ENCODE data around the gene SETX.
A peak's percentile ranks its signal among the peaks of the same experiment; 100 is the strongest.

Gene SETX

DNA sequence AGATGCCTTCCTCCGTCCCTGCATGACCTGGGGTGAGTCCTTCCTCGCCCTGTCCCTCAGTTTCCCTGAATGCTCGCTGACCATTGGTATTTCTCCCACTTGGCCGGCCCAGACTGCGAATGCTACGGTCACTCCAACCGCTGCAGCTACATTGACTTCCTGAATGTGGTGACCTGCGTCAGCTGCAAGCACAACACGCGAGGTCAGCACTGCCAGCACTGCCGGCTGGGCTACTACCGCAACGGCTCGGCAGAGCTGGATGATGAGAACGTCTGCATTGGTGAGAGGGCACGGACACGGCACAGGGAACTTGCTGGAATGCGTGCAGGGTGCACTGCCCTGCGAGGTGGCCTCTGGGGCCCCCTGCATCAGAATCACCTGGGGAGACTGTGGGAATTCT lies 115.8 kb downstream of the SETX start:
- no peak for DNase-seq

DNA sequence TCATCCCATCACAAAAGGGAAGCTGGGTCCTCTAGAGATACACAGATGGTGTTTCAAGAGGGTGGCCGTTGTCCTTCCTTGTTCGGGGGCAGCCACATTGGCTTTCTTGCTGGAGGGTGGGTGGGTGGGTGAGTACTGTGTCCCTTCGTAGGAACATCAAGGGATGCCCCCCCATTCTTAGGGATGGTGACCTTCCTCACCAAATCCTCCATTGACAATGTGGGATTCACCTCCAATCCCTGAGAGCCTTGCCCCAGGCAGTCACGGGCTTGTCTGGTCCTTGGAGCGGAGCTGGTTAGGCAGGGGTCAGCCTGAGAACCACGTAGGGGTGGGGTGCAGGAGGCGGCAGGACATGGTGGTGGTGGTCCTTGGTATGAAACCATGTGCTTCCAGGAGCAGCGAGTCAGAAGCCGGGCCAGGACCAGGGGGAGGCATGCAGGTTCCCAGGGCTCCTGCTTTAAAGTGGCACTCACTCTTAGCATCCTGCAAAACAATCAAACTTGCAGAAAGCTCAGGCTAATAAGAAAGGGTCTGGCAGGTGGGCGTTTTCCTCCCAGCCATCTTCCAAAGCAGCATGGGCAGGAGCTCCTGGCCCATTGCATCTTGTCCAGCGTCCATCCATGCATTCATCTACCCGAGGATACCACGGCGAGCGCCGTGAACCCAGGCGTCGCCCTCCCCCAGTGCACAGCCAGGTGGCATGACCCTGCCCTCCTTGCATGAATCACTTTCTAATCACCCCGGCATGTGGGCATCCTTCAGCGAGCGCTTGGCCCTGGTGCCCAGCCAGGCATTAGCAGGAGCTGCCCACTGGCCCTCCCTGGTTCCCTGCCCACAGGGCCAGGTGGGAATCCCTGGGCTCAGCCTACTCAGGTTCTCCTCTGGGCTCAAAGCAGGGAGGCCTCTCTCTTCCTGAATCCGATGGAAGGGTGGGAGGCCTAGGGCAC lies 116.5 kb downstream of the SETX start:
- DNase-seq: no peak

DNA sequence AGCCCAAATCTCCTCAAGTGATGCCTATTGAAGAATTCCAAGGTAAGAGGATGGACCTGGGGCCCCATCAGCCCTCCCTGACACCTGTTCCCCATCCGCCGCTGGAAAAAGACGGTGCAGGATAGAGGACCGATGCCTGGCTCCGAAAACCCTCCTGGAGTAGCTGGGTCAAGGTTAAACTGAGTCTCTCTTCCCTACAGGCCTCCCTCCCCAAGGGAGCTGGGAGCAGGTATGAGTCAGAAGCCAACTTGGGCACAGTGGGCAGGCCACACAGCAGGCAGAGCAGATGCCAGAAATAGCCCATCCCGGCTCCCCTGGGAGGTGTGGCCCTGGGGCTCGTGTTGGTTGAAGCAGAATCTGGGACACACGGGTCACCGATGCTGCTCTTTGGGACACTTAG lies 117.3 kb downstream of the SETX start:
- DNase-seq: no peak

DNA sequence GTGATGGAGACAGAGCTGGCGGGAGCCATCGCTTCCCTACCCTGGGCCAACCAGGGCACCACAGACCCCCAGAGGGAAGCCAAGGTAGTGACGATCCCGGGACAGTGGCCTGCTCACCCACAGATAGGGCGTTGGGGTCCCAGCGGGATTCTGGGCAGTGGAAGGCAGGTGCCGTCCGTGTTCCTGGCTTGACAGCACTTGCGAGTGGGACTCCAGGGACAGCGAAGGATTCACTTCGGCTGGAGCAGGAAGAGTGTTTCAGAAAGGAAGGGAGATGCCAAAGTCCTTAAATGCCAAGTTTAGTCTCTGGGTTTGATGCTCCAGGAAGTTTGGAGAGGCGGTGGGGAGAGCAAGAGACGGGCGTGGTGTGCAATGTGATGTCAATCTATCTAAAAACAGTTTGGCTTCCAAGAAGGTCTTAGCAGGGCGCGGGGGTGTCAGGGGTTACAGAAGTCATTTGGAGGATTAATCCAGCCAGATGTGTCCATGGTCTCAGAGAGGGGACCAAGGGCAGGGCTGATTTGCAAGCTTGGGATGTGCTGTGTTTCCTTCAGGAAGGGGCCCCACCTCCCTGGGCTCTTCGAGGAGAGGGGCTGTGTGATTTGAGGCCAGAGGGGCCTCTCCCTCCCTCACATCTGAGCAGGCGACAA lies 118.0 kb downstream of the SETX start:
- DNase-seq: no peak

DNA sequence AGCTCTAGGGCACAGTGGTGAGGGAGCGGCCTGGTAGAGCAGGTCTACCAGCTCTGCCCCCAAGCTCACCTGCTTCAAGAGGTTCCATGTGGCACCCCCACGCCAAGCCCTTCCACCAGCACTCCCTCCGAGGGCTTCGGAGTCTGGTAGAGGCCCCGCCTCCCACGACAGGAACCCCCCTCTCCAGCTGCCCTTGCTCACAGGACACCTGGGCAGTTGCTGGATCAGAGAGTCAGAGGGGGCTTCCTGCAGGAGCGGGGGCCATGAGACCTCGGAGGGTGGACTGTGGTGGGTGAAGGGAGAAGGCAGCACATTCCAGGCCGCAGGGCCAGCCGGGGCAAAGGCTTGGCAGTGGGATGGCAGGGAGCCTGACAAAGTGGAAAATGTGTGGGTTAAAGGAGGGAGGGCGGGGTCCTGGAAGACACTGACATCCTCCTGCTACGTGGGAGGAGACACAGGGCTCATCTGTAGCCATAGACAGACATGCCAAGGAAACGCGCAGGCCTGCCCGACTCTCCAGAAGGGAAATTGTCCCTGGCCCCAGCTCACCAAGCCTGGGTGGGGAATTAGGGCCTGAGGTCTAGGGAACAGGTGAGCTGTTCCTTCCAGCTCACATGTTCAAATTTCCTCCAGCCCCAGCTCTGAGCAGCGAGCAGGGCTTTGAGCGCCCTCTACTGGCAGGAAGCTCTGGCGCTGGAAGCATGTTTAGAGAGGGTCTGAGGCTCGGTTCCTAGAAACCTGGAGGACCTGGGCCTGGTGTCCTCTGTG lies 118.7 kb downstream of the SETX start:
- DNase-seq: peak; percentile 90

DNA sequence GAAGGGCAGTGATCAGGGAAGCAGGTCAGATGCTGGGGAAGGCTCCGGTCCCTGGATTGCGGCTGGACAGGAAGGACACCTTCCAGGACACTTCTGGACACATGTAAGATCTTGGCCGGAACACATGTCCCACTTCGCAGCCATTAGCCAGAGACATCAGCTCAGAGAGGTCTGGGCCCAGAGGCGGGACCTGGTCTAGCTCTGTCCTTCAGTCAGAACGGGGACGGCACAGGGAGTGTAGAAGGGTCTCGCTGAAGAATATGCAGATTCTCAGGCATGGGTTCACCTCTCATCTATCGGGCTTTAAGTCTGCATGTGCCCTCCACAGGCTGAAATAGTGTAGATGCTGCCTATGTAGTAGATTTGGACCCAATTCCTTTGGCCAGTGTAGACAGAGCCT lies 119.7 kb downstream of the SETX start:
- DNase-seq: no peak

DNA sequence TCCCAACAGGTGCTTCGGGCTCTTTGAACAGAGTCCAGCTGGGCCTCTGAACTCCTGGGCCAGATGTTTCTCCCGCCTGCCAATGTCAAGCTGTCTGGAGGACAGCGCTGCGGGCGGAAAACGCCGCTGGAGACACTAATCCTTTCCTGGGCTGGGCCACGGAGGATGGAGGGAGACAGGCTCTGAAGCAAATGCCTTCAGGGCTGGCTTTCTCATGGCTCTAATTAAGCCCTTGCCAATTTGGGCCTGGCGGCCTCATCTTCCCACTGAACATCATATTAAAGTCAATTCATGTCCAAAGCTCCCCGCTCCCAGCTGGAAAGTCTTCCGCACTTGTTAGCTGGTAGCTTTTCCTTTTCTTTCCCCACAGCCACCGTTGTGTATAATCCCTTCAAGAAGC lies 120.3 kb downstream of the SETX start:
- DNase-seq: peak; percentile 62

DNA sequence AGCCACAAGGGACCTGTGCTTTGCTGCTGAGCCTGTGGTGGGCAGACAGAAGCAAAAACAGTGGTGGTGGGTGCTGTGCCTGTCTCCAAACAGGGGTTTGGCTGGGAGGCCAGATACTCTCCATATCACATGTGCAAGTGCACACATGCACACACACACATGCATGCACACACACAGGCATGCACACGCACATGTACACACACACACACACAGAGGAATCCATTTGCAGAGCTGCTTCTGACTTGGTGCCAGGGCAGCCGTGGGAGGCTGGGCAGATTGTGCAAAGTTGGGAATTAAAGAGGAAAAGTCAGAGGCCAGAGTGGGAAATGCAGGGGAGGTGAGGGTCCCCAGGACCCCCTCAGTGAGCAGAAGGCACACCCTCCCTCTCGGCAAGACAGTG lies 121.6 kb downstream of the SETX start:
- DNase-seq: no peak

DNA sequence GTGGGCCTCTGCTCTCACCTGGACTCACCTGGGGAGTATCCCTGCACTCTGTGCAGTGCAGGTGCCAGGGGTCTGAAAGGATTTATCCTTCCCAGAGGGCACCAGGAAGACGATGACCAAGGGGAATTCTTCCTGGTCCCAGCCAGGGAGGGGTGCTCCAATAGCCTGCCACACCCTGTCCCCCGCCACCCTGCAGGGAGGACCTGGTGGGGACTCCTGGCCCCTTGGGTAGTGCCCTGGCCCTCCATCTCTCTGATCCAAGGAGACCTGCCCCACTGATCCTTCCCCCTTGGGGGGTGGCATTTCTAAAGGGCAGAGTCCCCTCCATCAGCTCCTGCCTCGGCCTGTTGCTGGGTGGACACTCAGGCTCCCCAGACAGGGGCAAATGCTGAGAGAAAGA lies 122.3 kb downstream of the SETX start:
- DNase-seq: no peak

DNA sequence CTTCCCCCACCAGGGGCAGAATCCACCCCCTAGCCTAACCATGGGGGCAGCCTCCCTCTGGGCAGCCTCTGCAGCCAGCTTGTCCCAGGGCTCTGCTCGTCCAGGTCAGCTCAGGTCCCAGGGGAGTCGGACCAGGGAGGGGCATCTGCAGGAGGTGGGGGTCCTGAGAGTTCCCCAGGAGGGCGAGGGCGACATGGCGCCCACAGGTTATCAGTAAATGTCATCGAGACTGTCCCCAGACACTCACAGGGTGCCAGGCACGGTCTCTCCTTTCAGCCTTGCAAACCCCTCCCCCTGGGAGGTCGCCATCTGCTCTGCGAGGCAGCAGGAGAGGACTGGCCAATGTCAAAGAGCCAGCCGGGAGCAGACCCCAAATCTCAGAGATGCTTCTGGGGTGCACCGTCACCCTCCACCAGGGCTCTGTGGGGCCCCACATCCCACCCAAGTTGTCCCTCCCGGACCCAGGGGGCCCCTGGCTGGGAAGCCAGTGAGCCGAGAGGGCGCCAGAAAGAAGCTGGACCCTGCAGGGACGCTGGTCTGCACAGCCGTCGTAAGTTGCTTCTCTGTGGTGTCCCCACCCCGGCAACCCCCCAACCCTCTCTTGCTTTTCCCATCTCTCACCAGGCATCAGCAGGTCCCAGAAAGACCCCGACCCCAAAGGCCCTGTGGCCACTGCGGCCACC lies 123.6 kb downstream of the SETX start:
- DNase-seq: no peak

DNA sequence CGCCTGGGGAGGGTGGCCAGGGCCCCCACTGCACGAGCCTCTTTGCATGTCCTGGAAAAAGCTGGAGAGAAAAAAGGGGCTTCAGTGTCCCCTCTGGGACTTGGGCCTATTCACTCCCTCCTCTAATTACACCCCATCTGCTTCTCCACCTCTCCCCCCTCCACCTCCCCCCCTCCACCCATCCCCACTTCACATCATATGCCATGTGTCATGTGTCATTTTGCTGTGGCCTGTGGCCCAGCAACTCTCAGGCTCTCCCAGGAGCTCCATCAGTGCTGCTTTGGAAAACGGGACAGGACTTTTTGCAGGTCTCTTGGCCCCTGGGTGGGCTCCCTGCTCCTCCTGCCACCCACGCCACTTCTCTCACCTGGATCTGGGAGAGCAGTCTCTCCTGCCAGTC lies 124.2 kb downstream of the SETX start:
- no peak for DNase-seq

DNA sequence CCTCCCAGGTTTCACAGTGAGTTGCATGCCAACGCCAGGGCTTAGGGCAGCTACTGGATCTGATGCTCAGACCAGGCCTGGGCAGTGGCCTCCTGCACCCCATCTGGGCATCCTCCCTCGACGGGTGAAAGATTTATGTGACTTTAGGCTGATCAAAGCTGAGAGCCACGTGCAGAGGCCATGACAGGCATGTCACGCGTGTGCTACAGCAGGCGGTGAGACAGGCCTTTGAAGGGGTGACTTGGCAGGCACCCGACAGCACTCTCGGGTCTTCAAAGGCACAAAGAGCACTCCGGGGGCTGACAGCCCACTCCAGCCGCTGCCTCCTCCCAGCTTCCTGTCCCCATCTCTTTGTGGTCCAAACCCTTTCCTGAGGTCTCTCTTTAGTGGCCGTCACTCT lies 126.7 kb downstream of the SETX start:
- DNase-seq: no peak

DNA sequence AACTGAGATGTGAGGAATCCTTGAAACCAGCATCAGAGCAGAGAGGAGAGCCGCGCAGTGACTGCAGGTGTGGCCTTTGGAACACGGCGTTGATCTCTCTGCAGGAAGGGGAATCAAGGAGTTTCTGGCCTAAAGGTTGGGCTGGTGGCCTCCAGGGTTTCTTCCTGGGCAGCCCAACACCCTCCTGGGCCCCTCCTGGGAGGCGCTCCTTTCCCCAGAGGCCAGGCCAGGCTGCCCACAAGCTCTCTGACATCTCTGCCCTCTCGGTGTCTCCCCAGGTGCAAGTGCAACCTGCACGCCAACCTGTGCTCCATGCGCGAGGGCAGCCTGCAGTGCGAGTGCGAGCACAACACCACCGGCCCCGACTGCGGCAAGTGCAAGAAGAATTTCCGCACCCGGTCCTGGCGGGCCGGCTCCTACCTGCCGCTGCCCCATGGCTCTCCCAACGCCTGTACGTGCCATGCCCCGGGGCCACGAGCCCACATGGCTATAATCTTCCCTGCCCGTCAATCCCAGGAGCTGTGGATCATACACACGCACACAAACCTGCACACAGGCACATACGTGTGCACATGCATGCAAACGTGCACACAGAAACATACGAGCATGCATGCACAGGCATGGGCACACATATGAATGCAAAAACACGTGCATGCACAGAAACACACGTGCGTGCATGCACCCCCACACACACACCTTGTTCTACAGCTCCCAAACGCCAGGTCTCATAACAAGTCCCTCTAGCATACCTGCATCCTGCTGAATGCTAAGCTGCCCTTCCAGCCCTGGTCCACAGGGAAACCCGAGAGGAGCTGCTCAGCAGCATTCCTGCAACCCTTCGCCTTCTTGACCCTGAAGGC lies 128.0 kb downstream of the SETX start:
- no peak for DNase-seq

DNA sequence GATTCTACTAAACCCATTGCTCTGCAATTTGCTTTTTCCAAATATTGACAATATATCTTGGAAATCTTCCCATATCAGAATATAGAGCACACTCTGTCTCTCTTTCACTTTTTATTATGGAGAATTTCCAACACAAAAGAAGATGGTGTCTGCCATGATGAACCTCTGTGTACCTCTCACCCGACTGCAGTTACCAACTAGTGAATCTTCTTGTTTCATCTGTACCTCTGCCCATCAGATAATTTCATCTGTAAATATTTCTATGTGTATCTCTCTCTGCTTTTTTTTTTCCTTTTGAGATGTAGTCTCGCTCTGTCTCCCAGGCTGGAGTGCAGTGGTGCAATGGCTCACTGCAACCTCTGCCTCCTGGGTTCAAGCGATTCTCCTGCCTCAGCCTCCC lies 130.1 kb downstream of the SETX start:
- DNase-seq: no peak

DNA sequence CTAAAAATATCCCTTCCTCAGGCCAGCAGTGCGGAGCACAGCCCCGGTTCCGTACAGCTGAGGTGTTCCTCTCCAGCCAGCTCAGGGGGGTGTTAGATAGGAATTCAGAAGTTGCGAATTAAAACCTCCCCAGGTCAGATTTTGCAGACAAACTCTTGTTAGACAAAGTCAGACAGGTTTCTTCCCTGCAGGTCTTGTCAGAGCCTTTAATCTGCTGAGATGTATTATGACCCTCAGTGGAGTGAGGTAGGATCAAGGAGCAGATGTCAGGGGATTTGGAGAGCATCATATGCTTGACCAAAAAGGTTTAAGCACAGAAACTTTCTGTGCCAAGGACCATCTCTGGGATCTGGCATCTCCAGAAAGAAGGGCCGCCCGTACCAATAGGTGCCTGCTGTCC lies 132.8 kb downstream of the SETX start:
- DNase-seq: no peak

DNA sequence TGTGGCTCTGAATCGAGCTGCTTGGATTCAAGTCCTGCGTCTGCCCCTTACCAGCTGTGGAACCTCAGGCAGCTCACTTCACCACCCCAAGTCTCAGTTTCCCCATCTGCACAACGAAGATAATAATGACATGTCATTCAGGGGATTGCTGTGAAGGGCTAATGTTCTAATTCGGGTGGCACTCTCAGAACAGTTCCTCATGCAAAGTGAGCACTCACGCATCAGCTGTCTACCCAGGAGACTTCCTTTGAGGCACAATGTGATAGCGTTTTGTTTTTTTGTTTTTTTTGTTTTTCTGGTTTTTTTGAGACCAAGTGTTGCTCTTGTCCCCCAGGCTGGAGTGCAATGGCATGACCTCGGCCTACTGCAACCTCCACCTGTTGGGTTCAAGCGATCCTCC lies 136.6 kb downstream of the SETX start:
- no peak for DNase-seq

DNA sequence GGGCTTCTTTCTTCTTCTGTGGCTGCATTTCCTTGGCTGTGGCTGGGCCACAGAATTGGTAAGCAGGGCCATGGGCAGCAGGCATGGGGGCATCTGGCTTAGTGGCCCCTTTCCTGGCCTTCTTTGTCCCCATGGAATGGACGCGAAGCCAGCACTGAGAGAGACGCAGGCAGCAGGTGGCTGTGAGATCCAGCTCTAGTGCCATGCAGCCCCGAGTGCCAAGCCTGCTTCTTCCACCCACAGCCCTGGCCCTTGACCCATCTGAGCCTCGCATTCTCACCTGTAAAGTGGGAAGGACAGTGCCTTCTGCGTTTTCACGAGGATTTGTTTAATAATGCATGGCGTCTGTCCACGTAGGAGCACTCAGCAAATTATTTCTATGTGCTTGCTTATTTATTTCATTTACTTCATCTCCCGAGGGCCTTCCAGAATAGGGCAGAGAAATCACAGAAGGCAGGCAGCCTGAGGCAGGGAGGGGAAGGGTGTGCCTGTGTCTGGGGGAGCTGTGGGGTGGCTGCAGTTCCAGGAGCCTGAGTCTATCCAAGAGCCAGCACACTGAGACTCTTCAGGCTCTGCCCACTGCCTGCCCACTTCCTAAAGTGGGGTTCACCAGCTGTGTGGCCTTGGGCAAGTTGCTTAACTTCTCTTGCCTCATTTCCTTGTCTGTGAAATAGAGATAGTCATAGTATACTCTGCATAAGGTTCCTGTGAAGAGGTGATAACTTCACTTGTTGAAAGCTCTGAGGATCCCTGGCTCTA lies 137.7 kb downstream of the SETX start:
- DNase-seq: no peak

DNA sequence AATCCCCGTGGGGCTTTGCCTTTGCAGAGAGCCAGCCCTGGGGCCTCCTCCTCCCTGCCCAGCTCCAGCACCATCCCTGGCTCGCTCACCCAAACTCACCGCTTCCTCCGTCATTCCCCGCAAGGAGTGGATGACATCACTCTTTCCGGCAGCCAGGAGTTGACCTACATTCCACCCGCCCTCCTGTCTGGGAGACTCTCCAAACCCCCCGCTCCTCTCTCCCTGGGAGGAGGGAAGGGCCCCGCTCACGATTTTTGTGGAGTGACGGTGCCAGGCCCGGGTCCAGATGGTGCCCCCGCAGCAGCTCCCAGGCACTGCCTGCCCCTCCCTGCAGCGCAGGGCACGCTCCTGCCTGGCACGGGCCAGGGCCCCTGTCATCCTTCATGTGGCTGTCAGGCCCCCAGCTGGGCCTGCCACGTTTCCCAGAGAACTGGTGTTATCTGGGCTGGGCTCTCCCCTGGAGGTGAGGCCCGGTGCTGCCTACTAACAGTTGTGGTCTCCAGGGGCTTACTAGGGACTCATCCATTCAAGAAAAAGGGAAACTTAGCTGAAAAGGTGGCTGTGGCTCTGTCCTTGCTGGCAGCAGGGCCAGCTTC lies 140.7 kb downstream of the SETX start:
- DNase-seq: peak; percentile 90

DNA sequence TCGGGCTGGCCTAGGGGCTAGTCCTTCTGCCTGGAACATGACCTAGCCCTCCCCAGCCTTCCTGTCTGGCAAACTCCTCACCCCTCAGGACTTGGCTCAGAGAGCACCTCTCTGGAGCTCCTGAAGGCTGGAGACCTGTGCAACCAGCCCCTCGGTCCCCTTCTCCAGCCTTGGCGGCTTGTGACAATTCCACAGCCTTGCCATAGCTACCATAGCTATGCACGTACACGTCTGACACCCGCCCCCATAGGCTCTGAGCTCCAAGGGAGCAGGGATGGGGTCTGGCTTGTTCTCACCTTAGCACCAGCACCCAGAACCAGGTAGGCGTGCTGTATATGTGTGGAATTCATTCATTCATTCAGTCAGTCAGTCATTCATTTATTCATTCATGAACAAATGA lies 143.2 kb downstream of the SETX start:
- DNase-seq: no peak

Data from retina (tissue), 1 donor.